ENCODE data around the gene POLH.
A peak's percentile ranks its signal among the peaks of the same experiment; 100 is the strongest.
"Not testable (repeated sequence)": the region's sequence is repeated elsewhere in the genome, so short reads cannot be mapped to it uniquely, and the experiment has no call there.

POLH gene

GRCh38 chr6:43608310-43608763, 32.4 kb downstream of the POLH start:
- DNase-seq = peak; percentile 6

GRCh38 chr6:43608807-43609206, 32.8 kb downstream of the POLH start:
- DNase-seq = no peak

DNA sequence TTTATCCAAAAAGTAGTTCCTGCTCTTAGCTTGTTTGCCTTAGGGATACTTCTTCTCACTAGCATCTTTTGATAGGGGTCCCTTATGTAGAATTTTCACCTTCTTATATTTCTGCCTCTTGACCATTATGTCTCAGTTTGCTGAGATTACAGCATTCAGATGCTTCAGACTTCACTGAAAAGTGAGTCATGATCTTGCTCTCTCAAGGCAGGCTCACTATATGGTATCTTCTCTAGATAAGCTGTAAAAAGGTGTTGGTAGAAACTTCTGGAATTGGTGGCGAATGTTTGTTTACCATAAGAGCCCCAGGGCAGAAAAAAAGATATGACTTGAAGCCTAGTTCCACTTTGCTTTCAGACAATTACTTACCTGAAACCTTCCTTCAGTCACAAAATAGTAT, 33.4 kb downstream of the POLH start:
- DNase-seq = no peak

- DNase-seq = no peak
Observed at GRCh38 chr6:43610431-43610830, 34.4 kb downstream of the POLH start.

- DNase-seq = no peak
Observed at GRCh38 chr6:43613721-43614395, 37.9 kb downstream of the POLH start.

- no peak for DNase-seq
Observed at GRCh38 chr6:43614396-43614730, 38.4 kb downstream of the POLH start.

GRCh38 chr6:43616725-43617472, 40.9 kb downstream of the POLH start:
- DNase-seq = no peak

- DNase-seq = no peak
Observed at GRCh38 chr6:43621078-43621835, 45.3 kb downstream of the POLH start.

DNA sequence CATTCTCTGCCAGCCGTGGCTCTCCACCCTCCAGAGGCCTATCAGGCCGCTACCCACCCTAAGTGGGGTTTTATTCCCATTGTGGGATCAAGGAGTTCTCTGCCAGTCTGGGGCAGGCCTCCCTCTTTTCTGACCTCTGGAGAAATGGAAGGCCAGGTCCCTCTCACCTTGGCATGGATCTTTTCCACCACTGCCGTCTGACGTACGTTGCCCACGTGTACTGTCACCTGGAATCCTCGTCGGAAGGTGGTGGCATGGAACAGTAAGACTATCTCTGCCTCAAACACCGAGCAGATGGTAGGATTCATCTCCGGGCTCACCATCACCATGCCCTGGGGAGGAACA, 45.8 kb downstream of the POLH start:
- no peak for DNase-seq

DNA sequence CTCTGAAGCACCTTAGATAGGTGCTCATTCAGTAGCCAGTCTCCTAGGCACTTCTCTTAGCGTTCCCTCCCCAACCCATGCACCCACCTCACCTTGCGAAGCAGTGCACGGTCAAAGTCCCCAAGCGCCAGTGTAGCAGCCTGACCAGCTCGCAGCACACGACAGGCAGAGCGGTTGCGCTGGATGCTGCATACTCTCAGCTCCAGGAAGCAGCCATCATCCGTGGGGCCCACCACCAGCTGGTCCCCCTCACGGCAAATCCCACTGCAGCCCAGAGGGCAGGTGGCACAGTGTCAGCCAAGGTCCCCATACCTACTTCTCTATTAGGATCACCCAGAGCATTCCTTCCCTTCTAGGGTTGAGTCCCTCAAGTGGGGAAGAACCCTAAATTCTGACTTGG, 46.6 kb downstream of the POLH start:
- no peak for DNase-seq

DNA sequence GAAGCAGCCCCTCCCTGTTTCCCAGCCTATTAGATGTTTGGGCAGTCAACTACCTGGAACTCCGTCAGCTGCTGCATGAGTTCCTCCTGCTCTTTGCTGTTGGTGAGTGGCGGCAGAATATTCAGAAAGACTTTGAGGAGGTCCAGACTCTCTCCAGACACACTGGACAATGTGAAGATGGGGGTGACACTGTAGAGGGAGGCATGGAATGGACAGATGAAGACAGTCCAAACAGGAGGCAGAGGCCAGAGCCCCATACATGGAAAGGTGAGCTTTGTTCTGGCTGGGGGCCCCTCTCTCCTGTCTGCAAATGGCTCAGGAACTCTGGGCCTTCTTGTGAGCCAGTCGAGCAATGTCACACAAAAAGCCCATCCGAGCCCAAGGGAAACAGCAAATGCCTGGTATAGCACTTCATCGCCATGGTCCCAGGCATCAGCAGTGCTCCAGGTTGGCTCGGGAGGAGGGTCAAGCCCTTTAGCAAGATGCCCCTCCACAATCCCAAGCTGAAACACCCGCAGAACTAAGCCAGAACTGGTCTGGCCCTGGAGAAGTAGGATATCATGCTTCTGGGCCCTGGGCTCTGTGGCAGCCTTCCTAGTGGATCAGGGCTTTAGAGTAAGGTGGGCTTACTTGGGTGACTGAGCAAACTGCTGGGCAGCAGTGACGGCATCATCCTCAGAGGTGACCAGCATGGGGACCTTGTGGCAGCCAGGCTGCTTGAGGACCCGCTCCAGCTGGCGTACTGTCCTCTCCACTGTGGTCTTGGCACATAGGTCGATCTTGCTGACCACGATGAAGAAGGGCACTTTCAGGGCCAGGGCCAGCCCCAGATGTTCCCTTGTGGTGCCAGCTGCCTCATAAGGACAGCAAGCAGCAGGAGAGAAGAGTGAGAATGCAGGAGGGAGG, 48.1 kb downstream of the POLH start:
- DNase-seq = no peak

GRCh38 chr6:43624786-43625288, 48.9 kb downstream of the POLH start:
- DNase-seq = no peak

- DNase-seq = no peak
Observed at GRCh38 chr6:43625393-43625992, 49.5 kb downstream of the POLH start.

DNA sequence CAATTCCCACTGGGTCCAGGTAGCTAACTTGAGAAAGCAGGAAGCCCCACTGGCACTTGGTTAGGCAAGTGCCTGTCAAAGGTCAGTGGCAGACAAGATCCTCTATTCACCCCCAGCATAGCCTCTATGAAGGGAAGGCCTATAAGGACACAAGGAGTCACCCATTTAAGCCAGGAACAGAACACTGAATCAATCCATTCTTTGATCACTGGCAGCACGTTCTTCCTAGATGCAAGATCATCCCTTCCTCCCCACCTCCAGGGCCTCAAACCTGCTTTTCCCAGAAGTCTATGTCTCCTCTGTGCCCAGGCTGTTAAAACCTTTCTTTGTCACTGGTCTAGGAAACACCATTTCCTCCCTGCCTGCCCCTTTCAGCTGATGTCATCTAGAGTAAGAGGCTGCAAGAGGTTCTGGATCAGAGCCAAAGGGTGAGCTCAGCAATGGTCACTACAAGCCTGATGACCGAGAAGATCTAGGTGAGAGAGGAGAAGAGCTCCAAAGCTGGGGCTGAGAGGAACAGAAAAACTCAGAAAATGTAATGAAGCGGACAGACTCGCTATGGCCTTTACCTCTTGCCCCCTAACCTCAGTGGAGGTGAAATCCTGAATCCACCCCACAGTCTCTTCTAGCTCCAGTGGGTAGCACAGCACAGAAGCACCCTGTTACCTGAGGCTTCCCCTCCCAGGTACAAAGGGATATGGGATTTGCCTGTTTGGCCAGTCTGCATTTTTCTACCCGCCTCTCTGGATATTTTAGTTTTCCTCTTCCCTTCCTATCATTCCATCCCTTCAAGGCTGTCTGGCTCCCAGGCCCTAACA, 51.2 kb downstream of the POLH start:
- DNase-seq = no peak

DNA sequence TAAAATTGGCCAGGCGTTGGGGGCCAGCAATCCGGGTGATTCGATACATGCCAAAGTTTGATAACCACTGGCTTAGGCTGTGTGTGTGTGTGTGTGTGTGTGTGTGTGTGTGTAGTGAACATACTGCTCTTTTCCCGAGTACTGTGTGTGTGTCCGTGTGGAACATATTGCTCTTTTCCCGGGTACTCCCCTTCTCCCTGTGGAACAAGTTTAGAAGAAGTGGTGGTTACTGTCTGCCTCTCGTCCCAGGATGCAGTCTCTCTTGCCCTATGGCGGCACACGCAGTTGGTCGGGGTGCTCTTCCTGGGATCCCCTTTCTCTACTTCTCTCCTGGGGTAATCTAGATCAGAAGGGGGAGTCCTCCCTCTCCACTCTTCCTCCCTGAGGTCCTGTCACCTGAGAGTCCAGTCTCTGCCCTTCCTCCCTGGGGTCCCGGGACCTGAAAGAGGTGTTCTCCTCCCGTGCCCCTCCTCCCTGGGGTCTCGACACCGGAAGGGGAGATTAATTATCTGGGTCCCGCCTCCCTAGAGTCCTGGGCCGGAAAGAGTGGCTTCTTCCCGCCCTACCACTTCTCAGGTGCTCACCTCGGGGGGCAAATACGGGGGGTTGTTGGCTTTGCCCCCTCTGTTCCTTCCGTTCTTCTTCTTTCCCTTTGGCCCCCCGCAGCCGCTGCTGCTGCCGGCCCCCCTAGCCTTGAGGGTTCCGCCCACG, 52.6 kb downstream of the POLH start:
- DNase-seq = no peak

DNA sequence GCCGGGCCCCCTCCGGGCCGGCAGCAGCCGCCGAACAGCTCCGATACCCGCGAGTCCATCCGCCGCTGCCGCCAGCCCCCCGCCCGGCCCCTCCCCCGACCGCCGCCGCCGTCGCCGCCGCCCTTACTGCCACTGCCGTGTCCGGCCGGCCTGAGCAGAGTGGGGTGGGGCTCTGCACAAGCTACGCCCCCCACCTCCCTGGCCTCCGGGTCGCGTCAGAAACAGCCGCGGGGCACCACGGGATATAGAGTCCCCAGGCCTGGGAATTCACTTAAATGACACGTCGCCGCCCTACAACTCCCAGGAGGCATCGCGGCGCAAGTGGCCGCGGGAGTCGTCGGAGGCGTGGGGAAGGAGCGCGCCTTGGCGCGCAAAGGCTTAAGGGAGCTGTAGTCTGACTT, 53.1 kb downstream of the POLH start, which contains the start of gene GTPBP2:
GTPBP2 (minus strand) TSS at position 161 of the 401 bp plus-strand sequence; CDS start at position 59, 102 bp downstream.
- peak; percentile 90 for DNase-seq

DNA sequence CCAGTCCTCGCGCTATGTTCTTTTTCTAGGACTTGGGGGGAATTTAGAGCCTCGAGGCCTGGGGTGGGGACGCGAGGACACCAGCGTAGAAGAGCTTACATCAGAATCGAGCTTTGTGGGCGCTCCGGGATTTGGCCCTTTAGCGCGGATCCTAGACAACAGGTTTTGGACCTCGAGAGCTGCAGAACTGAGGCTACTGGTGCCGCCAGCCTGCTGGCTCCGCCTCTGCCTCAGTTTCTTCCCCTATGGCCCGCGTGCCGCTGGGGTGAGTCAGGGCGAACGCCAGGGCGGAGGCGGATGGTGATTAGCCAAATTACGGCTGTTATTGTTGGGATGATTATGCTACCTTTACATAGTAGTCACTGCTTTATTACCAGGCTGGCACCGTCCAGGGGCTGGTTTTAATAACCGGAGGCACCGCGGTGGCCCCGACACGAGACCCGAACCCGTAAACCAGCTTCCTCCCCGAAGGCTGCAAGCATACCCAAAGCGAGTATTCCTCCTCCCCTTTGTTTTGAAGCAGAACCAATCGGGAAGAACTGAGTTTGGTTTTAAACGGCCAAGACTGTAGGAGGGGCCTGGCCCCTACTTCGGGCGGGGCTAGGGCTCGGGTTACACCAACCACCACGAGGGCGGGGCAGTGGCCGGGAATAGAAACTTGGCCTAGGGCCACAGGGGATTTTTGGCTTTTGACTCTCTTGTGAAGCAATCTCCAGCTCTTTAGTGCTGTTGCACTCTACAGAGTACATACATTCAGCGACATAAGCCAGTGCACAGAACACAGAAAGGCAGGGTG, 53.7 kb downstream of the POLH start:
- peak; percentile 88 for DNase-seq

DNA sequence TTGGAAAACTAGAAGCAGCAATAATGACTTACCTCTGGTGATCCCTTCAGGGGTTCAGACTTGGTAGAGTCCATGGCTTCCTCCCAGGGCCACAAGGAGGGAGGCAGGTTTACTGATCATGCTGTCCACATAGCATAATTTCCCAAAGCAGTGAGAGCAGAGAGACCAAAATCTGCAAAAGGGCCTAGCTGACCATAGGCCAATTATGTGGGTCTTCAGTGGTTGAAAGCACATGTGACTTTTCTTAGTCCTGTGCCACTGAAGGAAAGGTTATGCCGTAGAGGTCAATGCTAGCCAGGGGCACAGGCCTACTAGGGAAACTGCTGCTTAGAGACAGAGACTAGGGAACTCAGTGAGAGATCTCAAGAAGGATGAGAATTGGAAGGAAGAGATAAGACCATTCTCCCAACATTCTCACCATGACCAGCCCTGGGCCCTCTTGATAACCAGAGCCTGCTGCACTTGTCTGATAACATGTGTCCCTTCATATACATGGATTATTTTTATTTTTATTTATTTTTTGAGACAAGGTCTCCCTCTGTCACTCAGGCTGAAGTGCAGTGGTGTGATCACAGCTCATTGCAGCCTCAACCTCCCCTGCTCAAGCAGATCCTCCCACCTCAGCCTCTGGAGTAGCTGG, 55.1 kb downstream of the POLH start:
- DNase-seq = no peak

GRCh38 chr6:43633002-43633401, 57.0 kb downstream of the POLH start:
- not testable (repeated sequence) for DNase-seq

Measured in NCI-H2081 treated with DMSO at 0.1 percent for 48 hours (cell line).